Stimulated activated CD8-positive, alpha-beta memory T cell treated with anti-CD3 and anti-CD28 coated beads, Interleukin-15, amount 100 ng/mL, for 24 hours (primary cell): ENCODE measurements around the gene CCDC92.

Source experiments
- DNase-seq: peaks from one replicate; pipeline ENCODE4 v3.0.0-alpha.2; 2020; ENCODE audit warnings: low read depth

CCDC92 gene

GRCh38 chr12:123908884-123909725 lies 63.5 kb downstream of the CCDC92 start:
- DNase-seq: no peak

DNA sequence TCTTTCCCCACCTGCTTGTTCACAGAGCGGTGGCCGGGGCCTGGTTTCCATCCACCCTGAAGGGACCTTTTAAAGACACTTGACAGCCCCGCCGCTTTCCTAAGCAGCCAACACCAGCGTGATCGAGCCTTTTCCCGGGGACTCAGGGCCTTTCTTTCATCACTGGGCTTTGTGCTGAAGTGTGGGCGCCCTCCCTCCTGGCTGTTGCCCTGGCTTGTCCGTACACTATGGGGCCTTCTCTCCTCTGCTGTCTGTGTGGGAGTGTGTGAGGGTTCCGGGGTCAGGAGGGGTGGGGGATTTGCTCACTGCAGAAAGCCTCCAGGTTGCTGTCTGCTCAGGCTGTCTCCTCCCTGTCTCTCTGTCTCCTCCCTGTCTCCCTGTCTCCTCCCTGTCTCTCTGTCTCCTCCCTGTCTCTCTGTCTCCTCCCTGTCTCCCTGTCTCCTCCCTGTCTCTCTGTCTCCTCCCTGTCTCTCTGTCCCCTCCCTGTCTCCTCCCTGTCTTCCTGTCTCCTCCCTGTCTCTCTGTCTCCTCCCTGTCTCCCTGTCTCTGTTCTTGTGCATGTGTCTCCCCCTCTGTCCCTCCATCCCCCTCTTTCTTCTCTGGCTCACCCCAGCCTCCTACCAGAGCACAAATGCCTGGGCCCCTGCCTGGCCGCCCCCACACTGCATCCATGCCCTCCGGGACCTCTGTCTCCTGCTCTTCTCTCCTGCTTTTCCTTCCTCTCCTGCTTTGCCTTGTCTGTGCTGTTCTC lies 64.7 kb downstream of the CCDC92 start:
- no peak for DNase-seq

DNA sequence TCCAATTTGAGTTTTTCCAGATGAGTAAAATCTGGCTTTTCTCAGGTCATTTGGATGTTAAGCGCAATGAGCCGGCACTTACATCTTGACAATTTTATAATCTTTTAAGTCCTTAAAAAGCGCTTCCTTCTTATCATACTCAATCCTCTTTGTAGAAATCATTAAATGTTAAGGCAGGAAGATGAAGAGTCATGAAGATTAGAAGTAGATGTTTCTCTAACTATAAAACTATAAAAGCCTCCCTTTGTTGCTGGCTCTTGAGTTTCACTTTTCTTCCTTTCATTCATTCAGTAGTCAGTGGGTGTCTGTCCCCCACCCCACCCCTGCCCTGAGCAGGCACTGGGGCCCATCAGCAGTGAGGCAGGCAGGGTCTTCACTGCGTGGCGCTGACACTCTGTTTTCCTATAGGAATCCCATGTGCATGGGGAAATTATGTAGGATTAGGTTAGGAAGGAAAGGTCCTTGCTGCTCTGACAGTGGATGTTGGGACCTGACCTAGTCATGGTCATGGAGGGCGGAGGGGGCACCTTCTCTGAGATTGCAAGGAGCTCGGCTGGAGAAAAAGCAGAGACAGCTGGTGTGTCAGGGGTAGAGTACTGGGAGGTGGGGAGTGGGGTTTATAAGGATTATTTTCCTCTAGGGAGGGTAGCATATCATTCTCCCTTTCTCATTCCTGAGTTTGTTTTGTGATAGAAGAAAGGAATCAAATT lies 65.8 kb downstream of the CCDC92 start:
- no peak for DNase-seq

DNA sequence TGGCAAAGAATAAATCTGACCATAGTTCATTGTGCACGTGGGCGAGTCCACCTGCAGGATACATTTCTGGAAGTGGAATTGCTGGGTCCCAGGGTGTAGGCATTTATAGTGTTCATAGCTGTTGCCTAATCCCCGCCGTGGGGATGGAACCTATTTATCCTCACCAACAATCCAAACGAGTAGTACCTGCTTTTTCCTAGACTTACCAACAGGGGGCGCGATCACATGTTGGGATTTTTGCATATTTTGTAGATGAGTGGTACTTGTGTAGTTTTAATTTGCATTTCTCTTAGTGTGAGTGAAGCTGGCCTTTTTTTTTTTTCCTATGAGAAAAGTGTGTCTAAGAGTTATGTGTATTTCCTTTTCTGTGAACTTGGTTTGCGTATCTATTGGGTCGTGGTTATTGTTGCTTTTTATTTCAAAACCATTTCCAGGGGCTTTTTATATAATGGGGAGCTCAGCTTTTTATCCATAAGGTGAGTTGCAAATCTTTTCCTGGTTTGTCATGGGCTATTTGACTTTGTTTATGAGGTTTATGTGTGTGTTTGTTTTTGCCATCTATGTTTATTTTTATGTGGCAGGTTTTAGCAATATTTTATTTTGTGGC lies 67.2 kb downstream of the CCDC92 start:
- DNase-seq: peak; percentile 28

DNA sequence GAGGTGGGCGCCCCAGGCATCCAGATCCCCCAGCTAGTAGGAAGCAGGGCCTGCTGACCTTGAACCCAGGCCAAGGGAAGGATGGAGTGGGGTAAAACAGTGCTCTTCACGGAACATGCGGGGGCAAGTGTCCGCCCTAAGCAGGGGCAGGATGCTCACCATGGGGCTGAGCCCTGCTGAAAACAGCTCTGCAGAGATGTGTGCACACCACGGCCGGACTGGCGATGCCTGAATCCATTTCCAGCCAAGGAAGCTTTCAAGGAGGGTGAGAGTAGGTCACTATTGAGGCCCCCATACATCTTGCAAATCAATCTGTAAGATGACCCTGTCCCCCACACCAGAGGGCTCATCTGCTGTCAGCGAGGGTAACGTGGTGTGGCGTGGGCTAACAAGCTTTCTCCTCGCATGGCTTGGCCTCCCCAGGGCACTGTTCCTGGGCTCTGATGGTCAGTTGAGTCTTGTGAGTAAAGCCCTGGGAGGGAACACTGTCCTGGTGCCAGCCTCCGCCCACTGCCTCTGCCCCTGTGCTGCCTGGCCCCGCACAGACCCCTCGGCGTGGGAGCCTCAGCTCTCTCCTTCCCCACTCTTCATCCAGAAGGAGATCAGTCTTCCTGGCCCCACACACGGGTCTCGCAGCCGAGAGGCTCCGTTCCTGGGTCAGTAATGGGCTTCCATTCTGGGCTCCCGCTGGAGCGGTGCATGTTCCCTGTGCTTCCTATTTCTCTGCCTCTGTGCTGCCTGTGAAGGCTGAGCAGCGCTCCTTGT lies 69.1 kb downstream of the CCDC92 start:
- DNase-seq: no peak

DNA sequence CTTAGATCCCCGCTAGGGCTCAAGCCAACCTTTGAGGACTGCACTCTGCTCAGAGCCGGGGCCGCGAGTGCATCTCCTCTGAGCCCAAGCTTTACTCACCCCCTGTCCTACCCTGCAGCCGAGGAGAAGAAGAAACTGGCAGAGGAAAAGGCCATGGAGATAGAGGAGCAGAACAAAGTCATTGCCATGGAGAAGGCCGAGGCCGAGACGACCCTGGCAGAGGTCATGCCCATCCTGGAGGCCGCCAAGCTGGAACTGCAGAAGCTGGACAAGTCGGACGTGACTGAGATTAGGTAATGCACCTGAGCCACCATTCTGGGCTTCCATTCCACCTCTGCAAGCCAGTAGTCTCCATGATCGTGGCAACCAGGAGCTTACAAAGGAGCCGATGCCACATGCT lies 69.8 kb downstream of the CCDC92 start:
- DNase-seq: no peak

DNA sequence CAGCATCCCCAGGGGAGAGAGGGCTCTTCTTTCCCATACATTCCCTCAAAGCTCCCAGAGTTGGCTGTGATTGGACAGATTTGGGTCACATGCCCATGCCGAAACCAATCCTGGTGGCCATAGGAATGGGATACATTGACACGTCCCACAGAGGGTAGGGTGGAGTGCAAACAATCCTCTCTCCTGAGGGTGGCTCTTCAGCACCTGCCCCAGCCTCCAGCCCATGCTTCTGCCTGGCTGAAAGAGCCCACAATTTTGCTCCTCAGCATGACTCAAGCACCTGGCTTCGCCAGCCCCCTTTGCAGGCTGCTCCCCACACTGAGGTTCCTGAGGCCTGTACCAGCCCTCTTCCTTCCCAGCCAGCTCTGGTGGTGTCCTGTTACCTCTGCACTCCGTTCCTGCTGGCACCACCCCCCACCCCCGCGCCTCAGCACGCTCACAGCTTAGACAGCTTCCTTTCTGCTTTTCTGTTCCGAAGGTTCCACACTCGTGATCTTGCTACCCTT lies 71.7 kb downstream of the CCDC92 start:
- DNase-seq: no peak

GRCh38 chr12:123899368-123899767 lies 73.3 kb downstream of the CCDC92 start:
- DNase-seq: no peak

DNA sequence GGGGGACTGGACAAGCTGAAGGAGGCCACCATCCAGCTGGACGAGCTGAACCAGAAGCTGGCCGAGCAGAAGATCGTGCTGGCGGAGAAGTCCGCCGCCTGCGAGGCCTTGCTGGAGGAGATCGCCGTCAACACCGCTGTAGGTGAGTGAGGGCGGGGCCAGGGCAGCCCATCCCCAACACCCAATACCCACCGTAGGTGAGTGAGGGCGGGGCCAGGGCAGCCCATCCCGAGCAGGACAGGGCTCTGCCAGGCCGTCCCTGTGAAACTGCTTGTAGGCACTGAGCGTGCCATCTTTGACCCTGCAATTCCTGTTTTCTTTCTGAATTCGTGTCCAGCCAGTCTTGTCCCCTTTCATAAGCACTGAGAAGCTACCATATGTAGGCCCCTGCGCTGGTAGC lies 74.0 kb downstream of the CCDC92 start:
- DNase-seq: no peak

DNA sequence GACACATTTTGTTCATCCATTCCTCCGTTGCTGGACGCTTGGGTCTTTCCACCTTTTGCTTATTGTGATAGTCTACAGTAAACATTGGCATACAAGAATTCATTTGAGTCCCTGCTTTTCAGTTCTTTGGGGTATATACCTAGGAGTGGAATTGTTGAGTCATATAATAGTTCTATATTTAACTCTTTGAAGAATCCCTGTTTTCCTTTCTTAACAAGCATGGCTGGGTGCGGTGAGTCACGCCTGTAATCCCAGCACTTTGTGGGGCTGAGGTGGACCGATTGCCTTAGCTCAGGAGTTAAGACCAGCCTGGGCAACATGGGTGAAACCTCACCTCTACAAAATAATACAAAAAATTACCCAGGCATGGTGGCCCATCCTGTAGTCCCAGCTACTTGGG lies 75.4 kb downstream of the CCDC92 start:
- DNase-seq: no peak

DNA sequence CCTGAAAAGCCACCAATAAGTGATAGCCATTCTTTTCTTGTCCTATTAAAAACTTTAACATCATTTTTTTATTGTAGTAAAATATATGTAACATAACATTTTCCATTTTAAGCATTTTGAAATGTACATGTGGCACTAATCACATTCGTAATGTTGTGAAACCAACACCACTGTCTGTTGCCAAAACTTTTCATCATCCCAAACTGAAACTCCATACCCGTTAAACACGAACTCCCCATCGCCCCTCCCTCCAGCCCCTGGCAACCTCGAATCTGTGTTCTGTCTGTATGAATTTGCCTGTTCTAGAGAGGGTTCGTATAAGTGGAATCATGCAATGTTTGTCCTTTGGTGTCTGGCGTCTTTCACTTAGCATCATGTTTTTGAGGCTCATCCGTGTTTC lies 75.9 kb downstream of the CCDC92 start:
- DNase-seq: no peak

DNA sequence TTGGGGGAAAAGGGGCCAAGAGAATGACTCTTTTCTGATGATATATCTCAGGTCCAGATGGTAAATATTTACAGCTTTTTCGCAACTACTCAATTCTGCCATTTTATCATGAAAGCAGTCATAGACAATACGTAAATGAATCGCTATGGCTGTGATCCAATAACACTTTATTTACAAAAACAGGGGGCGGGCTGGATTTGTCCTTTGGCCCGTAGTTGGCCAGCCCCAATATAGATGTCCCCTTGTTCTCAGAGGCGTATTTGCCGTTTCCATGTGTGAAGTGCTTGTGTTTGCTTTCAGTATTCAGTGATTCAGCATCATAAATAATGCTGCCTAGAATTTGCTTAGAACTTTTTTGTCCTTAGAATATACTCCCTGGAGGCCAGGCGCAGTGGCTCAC lies 77.2 kb downstream of the CCDC92 start:
- DNase-seq: no peak

- DNase-seq: no peak
These were observed 77.7 kb downstream of the CCDC92 start for GRCh38 chr12:123894823-123895345.

DNA sequence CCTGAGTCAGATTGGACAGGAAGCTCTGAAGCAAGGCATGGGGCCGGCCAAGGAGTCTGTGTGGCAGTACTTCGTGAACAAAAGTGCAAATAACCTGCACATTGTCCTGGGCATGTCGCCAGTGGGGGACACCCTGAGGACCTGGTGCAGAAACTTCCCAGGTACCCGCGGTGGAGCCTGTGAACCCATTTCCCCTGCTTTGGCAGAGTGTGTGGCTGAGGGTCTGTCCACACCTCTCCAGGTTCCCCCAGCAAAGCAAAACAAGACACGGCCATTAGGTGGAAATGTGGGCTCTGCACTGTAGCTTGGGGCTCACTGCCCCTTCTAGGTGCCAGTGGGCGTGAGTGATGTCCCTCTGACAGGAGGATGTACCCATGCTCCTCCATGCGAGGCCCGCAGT lies 79.4 kb downstream of the CCDC92 start:
- DNase-seq: no peak

DNA sequence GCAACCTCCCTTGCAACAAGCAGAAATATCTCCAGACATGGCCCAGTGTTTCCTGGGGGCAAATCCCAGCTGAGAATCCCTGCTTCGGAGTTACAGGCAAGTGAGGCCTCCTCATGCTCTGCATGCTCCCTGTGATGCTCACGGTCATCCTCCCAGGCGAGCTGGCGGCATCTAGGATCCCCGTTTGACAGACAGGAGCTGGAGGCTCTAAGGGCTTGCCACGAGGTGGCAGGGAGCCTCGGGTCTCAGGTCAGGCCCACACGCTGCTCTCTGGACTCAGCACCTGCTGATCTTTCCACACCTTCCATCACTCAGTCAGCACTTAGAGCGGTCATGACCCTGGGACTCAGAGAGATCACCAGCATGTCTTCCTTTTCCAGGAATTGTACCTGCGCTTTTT lies 79.8 kb downstream of the CCDC92 start:
- DNase-seq: no peak

- DNase-seq: no peak
These were observed 80.5 kb downstream of the CCDC92 start for GRCh38 chr12:123892180-123892559.

DNA sequence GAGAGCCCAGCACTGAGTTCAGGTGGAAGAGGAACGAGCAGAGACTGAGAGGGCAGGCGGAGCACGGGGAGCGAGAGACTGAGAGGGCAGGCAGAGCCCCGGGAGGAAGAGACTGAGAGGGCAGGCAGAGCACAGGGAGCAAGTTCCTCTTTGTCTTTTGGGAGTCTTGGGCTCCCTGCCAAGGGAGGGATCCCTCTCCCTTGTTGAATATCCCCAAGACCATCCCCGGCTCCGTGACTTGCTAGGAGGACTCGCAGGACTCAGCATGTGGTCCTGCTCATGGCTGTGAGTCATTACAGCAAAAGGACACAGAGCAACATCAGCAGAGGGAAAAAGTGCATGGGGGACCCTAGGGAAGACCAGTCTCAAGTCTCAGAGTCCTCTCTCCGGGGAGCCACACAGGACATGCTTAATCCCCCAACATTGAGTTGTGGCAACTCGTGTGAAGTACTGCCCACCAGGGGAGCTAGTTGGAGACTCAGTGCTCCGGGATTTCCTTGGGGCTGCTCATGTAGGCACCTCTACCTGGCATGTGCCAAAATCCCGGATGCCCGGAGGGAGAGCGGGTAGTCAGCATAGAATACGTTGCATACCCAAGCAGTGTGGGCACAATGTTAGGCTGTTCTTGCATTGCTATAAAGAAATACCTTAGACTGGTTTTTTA lies 81.0 kb downstream of the CCDC92 start:
- DNase-seq: no peak

GRCh38 chr12:123891011-123891410 lies 81.6 kb downstream of the CCDC92 start:
- DNase-seq: no peak

DNA sequence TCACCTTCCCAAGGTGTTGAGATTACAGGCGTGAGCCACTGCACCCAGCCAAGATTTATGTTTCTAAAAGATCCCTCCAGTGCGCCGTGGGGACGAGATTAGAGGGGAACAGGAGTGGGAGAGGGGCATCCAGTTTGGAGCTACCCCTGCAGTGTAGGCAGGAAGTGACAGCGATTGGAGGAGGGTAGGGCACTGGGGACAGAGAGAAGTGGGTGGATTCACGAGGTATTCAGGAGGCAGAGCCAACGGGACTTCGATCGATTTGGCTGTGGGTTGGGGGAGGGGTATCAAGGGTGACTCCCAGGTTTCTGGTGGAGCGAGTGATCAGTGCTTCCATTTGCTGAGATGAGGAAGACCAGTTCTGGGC lies 82.1 kb downstream of the CCDC92 start:
- no peak for DNase-seq

- DNase-seq: no peak
These were observed 82.6 kb downstream of the CCDC92 start for GRCh38 chr12:123889848-123890535.
